Nephron (organoid): Measurements from ENCODE around the gene TUBB2B.

Experiments
- H3K27ac Mint-ChIP-seq, 3 experiments: 2 replicates each; pipeline ENCODE4 v1.8.0; 2020; ENCODE audit warnings: mixed read lengths in 3 of 3, mild to moderate bottlenecking in 2 of 3, moderate library complexity in 1 of 3
- H3K27me3 Mint-ChIP-seq: 2 replicates; pipeline ENCODE4 v1.8.0; 2021; ENCODE audit warnings: low read depth, mild to moderate bottlenecking, moderate library complexity, mixed read lengths
- H3K36me3 Mint-ChIP-seq: 2 replicates; pipeline ENCODE4 v1.8.0; 2020; ENCODE audit warnings: low read depth, mixed read lengths
- H3K4me1 Mint-ChIP-seq: 2 replicates; pipeline ENCODE4 v1.8.0; 2020; ENCODE audit warnings: mixed read lengths
- H3K4me3 Mint-ChIP-seq, 3 experiments: 2 replicates each; pipeline ENCODE4 v1.8.0; 2020; ENCODE audit warnings: mild to moderate bottlenecking in 3 of 3, mixed read lengths in 3 of 3, moderate library complexity in 2 of 3
- H3K9me3 Mint-ChIP-seq: 2 replicates; pipeline ENCODE4 v1.8.0; 2020; ENCODE audit warnings: mixed read lengths
- TF ChIP-seq, protein P1 (sequence below), 3 experiments: fragments of 200-600 bp; sonication (generic); IDR thresholded peaks; one replicate each; pipeline ENCODE4 v1.5.0; 2021; ENCODE audit warnings: antibody characterized with exemption in 3 of 3; ENCODE audit not compliant: unreplicated experiment in 3 of 3

Gene TUBB2B

DNA sequence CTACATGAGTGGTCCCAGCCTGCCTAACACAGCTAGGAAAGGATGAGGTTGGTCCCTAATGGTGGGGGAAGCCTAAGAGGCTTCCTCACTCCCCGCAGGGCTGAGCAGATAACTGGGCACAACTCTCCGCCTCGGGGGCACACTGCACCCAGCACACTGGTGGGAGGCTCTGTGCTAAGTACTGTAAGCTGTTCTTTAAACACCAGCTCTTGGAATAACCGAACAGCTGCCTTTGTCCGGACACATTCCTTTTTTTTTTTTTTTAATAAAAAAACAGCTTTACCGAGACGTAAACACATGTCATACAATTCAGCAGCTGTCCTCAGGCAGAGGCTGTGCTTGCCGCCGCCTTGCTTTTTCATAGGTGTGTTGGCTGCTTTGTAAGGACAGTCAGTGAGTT, 38.2 kb upstream of the TUBB2B start:
- Mint-ChIP-seq H3K27ac (peak overlapping the region in 2 of 3 experiments; percentile 59 to 65), H3K4me3 (no peak overlapping the region), H3K9me3 (no peaks in the 10 kb centered on the region), H3K4me1 (peaks cover 68% of the 10 kb centered on the region), H3K27me3 (no peaks in the 10 kb centered on the region), H3K36me3 (peaks cover 29% of the 10 kb centered on the region)
- TF ChIP-seq, protein P1, sequence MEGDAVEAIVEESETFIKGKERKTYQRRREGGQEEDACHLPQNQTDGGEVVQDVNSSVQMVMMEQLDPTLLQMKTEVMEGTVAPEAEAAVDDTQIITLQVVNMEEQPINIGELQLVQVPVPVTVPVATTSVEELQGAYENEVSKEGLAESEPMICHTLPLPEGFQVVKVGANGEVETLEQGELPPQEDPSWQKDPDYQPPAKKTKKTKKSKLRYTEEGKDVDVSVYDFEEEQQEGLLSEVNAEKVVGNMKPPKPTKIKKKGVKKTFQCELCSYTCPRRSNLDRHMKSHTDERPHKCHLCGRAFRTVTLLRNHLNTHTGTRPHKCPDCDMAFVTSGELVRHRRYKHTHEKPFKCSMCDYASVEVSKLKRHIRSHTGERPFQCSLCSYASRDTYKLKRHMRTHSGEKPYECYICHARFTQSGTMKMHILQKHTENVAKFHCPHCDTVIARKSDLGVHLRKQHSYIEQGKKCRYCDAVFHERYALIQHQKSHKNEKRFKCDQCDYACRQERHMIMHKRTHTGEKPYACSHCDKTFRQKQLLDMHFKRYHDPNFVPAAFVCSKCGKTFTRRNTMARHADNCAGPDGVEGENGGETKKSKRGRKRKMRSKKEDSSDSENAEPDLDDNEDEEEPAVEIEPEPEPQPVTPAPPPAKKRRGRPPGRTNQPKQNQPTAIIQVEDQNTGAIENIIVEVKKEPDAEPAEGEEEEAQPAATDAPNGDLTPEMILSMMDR (IDR thresholded peaks at IDR 0.05; ENCODE audit: unreplicated experiment in 3 of 3) = no peak

DNA sequence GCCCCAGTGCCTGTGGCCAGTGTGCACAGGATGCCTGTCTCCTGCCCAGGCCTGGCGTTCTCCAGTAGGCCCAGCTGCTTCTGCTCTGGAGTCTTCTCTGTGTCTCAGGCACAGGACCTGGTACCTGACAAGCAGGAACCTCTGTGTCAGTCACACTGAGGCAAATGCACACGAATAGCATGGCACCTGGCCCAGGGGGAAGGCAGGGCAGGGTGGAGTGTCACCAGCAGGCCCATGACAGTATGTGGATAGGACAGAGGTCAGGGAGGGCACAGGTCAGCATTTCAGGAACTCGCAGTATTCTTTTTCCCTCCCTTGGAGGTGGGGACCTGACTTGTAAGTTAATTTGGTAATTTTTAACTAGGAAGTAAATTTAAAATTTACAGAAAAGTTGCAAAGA, 36.9 kb upstream of the TUBB2B start:
- peaks cover 22% of the 10 kb centered on the region for H3K36me3 Mint-ChIP-seq
- TF ChIP-seq, protein P1 (IDR thresholded peaks at IDR 0.05; ENCODE audit: unreplicated experiment in 3 of 3) = no peak
- no peak overlapping the region for H3K4me3 Mint-ChIP-seq
- H3K27ac Mint-ChIP-seq = peak overlapping the region in 1 of 3 experiments; percentile 65
- H3K27me3 Mint-ChIP-seq = no peaks in the 10 kb centered on the region
- H3K4me1 Mint-ChIP-seq = peaks cover 69% of the 10 kb centered on the region
- no peaks in the 10 kb centered on the region for H3K9me3 Mint-ChIP-seq

GRCh38 chr6:3263096-3263495, 35.6 kb upstream of the TUBB2B start:
- Mint-ChIP-seq H3K9me3 (no peaks in the 10 kb centered on the region), H3K27me3 (no peaks in the 10 kb centered on the region), H3K36me3 (peaks cover 9% of the 10 kb centered on the region), H3K4me1 (peaks cover 56% of the 10 kb centered on the region), H3K27ac (no peak overlapping the region), H3K4me3 (peak overlapping the region; percentile 22 to 35 (median 30))
- TF ChIP-seq, protein P1 (IDR thresholded peaks at IDR 0.05; ENCODE audit: unreplicated experiment in 3 of 3) = no peak

DNA sequence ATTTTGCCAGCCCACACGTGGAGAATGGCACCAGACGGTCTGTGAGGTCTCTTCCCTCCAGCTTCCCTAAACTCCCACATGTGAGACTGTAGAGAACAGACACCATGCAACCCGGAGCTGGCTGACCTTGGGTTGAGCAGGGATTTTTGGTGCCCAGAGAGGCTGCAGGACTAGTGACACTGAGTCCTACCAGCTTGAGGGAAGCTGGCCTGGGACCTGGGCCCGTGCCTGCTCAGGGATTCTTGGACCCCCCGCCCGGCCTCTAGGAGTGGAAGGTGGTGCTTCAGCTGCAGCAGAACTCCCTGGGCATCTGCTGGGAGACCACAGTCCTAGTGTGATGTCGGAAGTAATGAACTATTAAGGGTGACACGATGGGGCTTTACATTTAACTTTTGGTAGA, 34.5 kb upstream of the TUBB2B start:
- H3K4me1 Mint-ChIP-seq = peaks cover 47% of the 10 kb centered on the region
- H3K9me3 Mint-ChIP-seq = no peaks in the 10 kb centered on the region
- no peak overlapping the region for H3K27ac Mint-ChIP-seq
- peak overlapping the region; percentile 40 to 67 (median 55) for H3K4me3 Mint-ChIP-seq
- TF ChIP-seq, protein P1 (IDR thresholded peaks at IDR 0.05; ENCODE audit: unreplicated experiment in 3 of 3) = no peak
- peaks cover 3% of the 10 kb centered on the region for H3K36me3 Mint-ChIP-seq
- no peaks in the 10 kb centered on the region for H3K27me3 Mint-ChIP-seq

DNA sequence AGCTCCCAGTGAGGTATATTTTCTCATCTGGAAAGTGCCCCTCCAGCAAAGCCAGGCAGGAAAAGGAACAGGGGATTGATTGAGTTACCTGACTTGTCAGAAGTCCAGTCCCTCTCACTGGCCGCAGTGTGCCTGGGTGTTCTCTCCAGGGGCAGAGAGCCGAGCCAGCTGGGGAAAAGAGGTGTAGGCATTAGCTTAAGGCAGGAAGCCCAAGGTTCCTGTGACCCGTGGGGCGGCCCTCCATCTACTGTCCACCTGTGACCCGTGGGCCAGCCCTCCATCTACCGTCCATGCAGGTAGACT, 34.0 kb upstream of the TUBB2B start:
- Mint-ChIP-seq H3K36me3 (peaks cover 1% of the 10 kb centered on the region), H3K27ac (no peak overlapping the region), H3K27me3 (peaks cover 4% of the 10 kb centered on the region), H3K4me3 (peak overlapping the region; percentile 40 to 97 (median 93)), H3K9me3 (no peaks in the 10 kb centered on the region), H3K4me1 (peaks cover 45% of the 10 kb centered on the region)
- TF ChIP-seq, protein P1 (IDR thresholded peaks at IDR 0.05; ENCODE audit: unreplicated experiment in 3 of 3) = no peak

DNA sequence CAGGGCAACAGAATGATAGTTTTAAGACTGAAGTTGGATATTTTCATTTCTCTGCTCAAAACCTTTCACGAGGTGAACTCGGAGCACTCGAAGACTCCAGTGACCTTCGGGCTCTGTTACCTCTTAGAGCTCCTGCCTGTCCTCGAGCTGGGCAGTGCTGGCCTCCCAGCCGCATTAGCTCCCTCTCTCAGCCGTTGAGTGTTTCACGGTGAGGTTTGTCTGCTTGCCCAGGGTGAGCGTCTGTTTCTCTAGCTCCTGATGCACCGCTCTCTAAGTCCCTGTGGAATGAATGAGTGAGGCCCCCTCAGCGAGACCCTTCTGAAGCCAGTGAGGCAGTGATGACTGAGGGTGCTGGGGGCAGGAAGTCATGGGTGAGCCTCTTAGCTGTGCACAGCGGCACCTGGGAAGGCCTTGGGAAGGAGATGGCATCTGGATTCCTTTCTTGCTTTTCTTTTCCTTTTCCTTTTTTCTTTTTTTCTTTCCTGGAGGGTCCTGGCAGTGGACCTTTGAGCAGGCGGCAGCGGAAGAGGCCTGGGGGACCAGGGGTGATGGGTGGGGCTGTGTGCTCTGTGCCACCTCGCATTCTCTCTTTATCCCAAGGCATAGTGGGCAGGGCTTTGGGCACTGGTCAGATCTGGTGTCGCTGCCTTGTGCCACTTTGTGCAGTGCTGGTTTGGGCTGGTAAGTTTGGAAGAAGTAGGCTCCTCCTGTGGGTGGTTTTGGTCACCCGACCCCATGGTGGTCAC, 33.5 kb upstream of the TUBB2B start:
- H3K4me1 Mint-ChIP-seq = peaks cover 40% of the 10 kb centered on the region
- H3K4me3 Mint-ChIP-seq = peak overlapping the region; percentile 92 to 97 (median 93)
- no peaks in the 10 kb centered on the region for H3K36me3 Mint-ChIP-seq
- no peaks in the 10 kb centered on the region for H3K9me3 Mint-ChIP-seq
- TF ChIP-seq, protein P1 (IDR thresholded peaks at IDR 0.05; ENCODE audit: unreplicated experiment in 3 of 3) = no peak
- H3K27me3 Mint-ChIP-seq = peaks cover 4% of the 10 kb centered on the region
- H3K27ac Mint-ChIP-seq = peak overlapping the region in 2 of 3 experiments; percentile 5 to 34
